LoVo (cell line): ENCODE results near the gene LRRC42.
A peak's percentile ranks its signal among the peaks of the same experiment; 100 is the strongest.
"Not testable (repeated sequence)": the region's sequence is repeated elsewhere in the genome, so short reads cannot be mapped to it uniquely, and the experiment has no call there.

Experiments
- DNase-seq: peaks from one replicate; pipeline ENCODE4 v3.0.0-alpha.2; 2016; ENCODE audit warnings: low spot score

LRRC42 gene

DNA sequence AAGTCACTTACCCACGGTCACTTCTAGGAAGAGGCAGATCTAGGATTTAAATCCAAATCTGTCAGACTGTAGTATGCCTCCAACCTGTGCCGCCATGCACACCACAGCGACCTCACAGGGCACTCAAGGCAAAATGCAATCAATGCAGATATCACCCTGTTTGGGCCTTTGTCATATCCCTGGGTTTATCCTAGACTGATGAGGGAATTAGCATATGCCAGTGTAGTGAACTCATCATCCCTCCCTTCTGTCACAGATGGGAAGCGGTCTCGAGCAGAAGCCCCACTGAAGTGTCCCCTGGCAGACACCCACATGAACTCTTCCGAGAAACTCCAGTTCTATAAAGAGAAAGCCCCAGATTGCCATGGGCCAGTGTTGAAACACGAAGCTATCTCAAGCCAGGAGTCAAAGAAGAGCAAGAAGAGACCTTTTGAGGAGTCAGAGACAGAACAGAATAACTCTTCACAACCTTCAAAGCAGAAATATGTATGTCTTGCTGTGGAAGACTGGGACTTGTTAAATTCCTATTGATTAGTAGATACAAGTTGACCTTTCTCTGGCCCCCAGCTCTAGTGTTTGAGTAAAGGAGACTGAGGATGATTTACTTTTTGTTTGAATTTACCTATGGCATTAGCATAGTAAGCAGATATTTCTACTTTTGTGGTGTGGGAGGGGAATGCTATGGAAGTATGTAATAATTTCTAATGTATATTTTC lies 21.4 kb downstream of the LRRC42 start:
- no peak for DNase-seq

DNA sequence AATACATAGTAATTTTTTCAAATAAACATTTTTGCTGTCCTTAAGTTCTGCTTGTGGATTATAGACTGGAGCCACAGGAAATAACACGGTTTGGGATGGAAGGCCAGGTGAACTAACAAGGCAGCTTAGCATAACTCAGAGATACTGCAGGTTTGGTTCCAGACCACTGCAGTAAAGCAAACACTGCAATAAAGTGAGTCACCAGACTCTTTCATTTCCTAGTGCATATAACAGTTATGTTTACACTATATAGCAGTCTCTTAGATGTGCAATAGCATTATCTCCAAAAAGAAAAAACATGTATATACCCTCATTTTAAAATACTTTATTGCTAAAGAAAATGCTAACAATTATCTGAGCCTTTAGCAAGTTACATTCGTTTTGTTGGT lies 22.0 kb downstream of the LRRC42 start:
- DNase-seq, result peak; percentile 38

DNA sequence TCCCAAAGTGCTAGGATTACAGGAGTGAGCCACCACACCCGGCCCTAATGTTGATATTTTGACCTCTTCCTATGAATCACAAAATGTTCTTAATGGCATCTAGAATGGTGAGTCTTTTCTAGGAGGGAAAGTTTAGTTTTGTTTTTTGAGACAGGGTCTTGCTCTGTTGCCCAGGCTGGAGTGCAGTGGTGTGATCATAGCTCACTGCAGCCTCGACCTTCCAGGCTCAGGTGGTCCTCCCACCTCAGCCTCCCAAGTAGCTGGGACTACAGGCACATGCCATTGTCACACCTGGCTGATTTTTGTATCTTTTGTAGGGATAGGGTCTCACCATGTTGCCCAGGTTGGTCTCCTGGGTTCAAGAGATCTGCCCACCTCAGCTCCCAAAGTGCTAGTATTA lies 23.2 kb downstream of the LRRC42 start:
- not testable (repeated sequence) for DNase-seq

DNA sequence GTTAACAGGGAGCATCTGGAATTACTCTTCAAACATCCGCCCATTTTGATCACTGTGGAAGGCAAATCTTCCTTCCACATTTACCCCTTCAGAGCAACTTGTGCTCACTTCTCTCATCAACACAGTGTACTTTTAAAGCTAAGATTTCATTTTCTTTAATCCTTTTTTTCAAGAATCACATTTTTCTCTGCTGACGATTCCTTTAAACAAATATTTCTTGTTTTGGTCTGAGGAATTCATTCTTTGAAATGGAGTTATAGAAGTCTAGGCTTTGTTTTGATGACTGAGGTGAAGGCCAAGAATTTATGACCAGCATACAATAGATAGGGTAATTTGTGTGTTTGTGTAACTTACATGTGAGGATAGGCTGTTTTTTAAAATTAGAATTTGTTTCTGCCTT lies 25.6 kb downstream of the LRRC42 start:
- no peak for DNase-seq

DNA sequence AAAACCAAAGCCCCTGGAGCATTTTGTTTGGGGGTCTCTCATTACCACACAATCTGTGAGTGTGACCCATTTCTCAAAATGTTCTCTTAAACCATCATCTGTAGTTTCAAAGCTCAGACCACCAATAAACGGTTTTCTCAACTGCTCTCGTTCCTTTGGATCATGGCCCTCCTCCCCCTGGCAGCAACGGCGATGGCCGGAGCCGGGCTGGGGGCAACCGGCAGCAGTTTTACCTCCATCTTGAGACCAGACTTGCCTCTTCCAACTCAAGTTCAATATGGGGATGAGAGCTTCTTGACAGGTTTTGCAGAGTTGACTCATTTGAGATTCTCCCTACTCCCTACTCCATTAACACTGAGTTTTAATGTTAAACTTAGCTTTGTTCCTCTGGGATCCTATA lies 29.7 kb downstream of the LRRC42 start:
- no peak for DNase-seq

DNA sequence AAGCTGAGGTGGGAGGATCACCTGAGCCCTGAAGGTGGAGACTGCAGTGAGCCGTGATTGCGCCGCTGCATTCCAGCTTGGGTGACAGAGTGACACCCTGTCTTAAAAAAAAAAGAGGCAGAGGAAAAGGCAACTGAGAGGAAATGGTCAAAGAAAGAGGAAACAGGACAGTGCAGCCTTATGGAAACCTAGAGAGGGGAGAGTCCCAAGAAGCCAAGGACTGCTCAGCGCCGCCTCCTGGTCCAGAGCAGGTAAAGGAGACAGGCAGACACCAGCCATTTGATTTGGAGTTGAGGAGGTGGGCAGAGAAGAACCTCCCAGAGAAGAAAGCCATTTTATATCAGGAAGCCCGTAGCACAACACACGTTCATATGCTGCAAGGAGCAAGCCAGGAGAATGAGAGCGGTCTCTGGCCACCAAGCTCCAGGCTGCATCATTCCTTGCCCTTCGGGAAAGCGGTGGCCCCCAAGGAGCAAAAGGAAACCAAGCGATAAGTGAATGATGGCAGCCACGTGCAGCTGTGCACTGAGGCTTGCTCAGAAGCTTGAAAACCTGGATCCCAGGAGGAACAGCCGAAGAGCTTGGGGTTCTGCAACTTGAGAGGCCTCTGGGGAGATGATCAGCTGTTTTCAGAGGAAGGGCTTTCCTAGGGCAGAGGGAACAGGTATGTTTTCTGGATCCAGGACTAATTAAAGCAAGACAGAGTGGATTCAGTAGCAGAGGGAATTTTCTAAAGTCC lies 33.7 kb downstream of the LRRC42 start:
- DNase-seq, result no peak

DNA sequence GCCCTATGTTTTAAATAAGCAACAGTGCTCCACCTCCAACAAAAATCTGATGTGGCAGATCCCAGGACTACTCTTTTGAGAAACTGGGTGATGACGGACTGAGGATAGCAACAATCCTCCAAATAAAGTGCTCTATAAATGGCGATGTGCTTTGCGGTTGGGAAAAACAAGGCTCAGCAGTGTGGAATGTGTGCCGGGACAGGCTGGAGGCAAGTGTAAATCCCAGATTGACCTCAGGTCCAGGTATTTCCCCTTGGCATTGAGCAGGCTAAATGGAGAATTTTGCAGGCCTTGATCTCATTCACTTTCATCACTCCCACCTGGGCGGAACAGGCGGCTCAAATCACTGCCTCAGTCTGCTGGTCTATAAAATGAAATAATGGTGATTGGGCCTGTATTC lies 35.1 kb downstream of the LRRC42 start:
- DNase-seq, result no peak

DNA sequence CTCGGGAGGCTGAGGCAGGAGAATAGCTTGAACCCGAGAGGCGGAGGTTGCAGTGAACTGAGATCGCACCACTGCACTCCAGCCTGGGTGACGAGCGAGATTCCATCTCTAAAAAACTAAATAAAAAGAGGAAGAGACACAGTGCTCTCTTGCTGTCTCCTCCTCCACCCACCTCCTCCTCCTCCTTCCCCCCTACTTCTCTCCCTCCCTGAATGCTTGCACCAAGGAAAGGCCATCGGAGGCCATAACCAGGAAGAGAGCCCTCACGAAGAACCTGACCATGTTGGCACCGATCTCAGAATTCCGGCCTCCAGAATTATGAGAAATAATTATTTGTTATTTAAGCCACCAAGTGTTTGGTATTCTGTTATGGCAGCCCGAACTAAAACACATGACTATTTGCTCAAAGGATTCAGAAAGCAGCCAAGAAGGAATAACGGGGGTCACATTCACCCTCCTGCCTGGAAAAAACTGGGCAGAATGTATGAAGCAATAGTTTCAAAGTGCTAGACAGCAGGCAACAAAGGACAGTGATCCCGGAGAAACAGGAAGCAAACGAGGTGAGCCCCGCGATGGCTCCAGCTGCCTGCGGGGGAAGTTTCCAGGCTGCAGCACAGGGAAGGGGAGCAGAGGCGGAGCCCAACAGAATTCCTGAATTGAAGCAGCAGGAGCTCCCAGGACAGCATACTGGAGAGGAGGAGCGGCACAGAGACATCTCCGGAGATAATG lies 36.0 kb downstream of the LRRC42 start:
- no peak for DNase-seq

DNA sequence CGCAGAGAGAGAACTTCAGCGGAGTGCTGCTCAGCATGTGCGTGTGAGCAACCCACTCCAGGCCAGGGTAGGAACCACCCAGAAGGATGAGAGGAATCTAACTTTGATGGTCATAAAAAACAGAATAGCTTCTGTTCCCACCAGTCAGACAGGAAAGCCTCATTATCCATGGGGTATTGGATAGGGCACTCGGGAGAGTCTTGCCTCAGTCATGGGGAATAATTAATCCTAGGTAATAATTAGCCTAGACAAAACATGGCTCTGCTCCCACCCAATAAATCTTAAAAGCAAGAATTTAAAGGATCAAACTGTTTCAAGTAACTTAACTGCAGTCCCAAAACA lies 36.6 kb downstream of the LRRC42 start:
- DNase-seq, result no peak

DNA sequence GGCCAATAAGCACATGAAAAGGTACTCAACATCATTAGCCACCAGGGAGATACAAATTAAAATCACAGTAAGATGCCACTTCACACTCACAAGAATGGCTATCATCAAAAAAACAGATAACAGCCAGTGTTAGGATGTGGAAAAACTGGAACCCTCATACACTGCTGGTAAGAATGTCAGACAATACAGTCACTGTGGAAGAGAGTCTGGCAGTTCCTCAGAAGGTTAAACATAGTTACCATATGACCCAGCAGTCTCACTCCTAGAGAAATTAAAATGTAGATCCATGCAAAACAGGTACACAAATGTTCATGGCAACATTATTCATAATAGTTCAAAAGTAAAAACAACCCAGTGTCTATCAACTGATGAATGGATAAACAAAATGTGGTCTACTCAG lies 38.6 kb downstream of the LRRC42 start:
- no peak for DNase-seq

DNA sequence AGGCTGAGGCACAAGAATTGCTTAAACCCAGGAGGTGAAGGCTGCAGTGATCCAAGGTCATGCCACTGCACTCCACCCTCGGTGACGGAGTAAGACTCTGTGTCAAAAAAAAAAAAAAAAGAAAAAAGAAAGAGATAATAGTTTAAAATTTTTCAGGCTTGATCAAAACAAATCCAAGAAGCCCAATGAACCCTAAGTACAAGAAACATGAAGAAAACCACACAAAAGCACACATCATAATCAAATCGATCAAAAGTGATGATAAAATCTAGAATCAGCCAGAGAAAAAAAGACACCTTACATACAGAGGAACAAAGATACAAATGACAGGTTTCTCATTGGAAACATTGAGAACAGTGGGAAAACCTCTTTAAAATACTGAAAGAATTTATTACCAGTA lies 40.3 kb downstream of the LRRC42 start:
- no peak for DNase-seq

DNA sequence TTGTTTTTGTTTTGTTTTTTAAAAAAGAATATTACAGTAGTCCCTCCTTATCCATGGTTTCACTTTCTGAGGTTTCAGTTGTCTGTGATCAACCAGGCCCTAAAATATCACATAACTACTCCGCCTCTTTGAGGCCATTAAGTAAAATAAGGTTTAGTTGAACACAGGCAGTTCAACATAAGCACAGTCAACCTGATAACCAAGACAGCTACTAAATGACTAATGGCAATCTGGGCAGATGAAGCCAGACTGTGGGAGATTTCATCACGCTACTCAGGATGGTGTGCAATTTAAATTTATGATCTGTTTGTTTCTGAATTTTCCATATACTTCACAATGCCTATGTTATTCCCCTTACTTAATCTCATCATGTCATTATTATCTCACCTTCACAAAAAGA lies 41.7 kb downstream of the LRRC42 start:
- no peak for DNase-seq

DNA sequence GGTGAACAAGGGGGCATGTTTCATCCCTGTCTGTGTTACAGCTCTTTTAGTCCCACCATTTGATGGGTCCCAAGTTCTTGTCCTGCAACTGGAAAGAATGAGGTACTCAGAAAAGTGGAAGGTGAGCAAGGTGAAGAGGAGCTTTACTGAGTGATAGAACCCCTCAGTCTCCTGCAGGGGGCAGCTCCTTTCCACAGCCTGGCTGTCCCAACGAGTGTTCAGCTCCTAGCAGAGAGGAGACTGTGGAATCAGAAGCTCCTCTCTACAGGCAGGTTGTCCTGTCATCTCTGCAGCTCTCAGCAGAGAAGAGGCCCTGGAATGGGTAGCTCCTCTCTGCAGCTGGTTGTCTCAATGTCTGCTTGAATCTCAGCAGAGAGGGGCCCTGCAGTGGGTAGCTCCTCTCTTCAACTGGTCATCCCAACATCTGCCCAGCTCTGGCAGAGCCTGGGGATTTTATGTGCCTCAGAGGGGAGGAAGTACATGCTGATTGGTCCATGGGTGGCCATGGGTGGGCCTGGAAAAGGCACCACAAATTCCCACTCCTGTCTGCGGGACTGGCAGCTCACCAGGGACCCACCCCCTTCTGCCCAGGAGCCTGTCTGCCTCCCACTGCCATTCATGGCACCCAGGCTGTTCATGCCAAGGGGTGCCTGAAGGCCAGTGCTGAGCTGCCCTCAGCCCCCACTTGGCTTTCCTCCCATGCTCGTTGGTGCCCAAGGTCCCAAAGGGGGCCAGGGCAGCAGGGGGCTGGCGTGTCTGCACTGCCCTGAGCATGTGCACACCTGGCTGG lies 46.1 kb downstream of the LRRC42 start:
- DNase-seq, result peak; percentile 12

DNA sequence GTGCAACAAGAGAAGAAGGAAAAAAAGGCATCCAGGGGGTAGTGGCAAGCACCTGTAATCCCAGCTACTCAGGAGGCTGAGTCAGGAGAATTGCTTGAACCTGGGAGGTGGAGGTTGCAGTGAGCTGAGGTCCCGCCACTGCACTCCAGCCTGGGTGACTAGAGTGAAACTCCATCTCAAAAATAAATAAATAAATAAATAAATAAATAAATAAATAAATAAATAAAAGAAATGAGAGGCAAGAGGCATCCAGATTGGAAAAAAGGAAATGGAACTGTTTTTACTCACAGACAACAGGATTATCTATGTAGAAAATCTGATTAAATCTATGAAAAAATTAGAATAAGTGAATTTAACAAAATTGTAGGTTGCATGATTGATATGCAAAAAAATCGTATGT lies 48.4 kb downstream of the LRRC42 start:
- not testable (repeated sequence) for DNase-seq

DNA sequence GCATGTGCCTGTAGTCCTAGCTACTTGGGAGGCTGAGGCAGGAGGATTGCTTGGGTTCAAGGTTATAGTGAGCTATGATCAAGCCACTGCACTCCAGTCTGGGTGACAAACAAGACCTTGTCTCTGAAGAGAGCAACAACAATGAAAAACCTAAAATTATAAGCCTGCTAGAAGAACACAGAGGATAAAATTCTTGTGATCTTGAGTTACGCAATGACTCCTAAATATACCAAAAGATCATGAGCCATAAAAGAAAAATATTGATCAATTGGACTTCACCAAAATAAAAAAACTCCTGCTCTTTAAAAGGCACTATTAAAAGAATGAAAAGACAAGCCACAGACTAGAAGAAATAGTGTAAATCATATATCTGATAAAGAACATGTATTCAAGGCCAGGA lies 49.5 kb downstream of the LRRC42 start:
- DNase-seq, result no peak

DNA sequence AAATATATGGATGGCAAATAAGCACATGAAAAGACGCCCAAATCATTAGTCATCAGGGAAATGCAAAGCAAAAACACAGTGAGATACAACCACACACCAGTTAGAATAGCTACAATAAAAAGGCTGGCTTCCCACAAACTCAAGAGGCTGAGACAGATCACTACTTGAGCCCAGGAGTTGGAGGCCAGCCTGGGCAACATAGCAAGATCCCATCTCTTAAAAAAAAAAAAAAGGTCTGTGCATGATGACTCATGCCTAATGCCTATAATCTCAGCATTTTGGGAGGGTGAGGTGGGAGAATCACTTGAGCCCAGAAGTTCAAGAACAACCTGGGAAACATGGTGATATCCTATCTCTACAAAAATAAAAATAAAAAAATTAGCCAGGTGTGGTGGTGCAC lies 52.1 kb downstream of the LRRC42 start:
- no peak for DNase-seq

DNA sequence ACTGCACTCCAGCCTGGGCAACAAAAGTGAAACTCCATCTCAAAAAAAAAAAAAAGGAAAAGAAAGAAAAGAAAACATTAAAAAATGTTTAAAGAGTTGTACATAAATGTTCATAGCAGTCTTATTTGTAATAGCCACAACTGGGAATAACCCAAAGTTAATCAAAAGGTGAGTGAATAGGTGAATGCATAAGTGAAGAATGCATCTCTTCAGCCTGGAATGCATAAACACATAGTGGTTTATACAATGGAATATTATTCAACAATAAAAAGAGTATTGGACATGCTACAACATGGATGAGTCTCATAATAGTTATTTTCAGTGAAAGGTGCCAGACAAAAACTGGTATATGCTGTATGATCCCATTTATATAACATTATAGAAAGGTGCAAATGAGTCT lies 53.8 kb downstream of the LRRC42 start:
- DNase-seq, result no peak

DNA sequence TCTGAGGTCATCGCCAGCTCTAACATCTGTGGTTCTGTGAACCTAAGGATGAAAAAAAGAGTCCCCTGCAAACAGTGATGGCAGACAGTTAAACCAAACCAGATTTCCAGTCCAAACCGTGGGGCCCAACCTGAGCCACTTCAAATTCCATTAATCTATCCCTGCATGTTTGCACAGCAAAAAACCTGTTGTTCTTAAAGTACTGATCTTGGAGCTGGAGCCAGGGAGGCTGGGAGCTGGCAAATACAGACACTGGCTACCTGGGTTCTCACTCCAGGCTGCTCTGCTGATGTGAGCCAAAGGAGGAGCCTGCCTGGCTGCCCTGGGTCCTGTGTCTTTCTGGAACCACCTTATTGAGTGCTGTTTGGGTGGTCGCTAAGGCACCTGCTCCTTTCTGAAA lies 55.4 kb downstream of the LRRC42 start:
- DNase-seq, result no peak

DNA sequence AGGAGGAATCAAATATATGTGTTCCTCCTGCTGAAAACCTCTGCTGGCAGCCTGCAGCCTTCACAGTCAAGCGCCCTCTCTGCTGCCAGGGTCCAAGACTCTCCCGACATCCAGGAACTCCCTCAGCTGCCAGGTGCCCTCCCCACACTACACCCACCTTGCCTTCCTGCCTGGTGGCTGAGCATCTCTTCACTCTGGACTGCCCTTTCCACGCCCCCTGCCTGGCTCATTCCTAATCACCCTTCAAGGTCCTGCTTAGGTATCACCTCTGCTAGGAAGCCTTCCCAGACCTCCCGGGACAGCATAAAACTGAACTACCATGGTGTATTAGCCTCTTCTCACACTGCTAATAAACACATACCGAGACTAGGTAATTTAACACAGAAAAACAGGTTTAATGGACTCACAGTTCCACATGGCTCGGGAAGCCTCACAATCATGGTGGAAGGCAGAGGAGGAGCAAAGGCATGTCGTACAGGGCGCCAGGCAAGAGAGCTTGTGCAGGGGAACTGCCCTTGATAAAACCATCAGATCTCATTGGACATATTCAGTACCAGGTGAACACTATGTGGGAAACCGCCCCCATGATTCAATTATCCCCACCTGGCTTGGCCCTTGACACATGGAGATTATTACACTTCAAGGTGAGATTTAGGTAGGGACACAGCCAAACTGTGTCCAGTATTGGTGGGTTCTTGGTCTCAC lies 56.5 kb downstream of the LRRC42 start:
- DNase-seq, result no peak

DNA sequence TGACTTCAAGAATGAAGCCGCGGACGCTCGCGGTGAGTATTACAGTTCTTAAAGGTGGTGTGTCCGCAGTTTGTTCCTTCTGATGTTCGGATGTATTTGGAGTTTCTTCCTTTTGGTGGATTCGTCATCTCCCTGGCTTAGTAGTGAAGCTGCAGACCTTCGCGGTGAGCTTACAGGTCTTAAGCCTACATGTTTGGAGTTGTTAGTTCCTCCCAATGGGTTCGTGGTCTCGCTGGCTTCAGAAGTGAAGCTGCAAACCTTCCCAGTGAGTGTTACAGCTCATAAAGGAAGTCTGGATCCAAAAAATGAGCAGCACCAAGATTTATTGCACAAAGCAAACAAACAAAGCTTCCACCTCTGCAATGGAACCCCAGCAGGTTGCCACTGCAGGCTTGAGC lies 57.1 kb downstream of the LRRC42 start:
- DNase-seq, result no peak

DNA sequence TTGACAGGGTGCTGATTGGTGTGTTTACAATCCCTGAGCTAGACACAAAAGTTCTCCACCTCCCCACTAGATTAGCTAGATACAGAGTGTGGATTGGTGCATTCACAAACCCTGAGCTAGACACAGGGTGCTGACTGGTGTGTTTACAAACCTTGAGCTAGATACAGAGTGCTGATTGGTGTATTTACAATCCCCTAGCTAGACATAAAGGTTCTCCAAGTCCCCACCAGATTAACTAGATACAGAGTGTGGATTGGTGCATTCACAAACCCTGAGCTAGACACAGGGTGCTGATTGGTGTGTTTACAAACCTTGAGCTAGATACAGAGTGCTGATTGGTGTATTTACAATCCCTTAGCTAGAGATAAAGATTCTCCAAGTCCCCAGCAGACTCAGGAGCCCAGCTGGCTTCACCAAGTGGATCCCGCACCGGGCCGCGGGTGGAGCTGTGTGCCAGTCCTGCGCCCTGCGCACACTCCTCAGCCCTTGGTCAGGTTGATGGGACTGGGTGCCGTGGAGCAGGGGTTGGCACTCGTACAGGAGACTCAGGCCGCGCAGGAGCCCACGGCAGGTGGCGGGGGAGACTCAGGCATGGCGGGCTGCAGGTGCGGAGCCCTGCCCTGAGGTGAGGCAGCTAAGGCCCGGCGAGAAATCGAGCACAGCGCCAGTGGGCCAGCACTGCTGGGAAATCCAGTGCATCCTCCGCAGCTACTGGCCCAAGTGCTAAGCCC lies 57.8 kb downstream of the LRRC42 start:
- DNase-seq, result not testable (repeated sequence)
